ENCODE results near the gene MTR. TPM values are rescaled to one million over a fixed set of nuclear protein-coding genes. Genes with fewer than 3 reads are reported as not detected.

Gene MTR
- total and polyA plus RNA-seq, 9 of the 15 experiments (the other 6 are each of a cell fraction or from before 2014, with no cell fraction given), result 3.4 to 44.3 (median 20.3) TPM

- FAIRE-seq, result no peak
- no peaks in the 10 kb centered on the region for H3K9me1 ChIP-seq (ENCODE audit: control insufficient read depth, insufficient read depth, low read length)
- no peak for ATAC-seq
- H3K4me2 ChIP-seq (ENCODE audit: insufficient read depth, low read length), result no peak overlapping the region
- no peak overlapping the region for H3K27ac ChIP-seq (ENCODE audit: extremely low read depth, low read depth, low read length)
- no peaks in the 10 kb centered on the region for H3K79me2 ChIP-seq (ENCODE audit: control insufficient read depth, insufficient read depth, low read length)
- H2AFZ ChIP-seq (ENCODE audit: low read depth, low read length), result no peak overlapping the region
- 83% methylated on average over 3 of the region's 3 CpGs for WGBS (ENCODE audit: insufficient coverage, low coverage, missing lambda C conversion rate)
- no peak overlapping the region for H3K4me3 ChIP-seq
- peaks cover 77% of the 10 kb centered on the region for H3K36me3 ChIP-seq (ENCODE audit: control insufficient read depth, insufficient read depth, low read length)
- TF ChIP-seq ZNF140 (CRISPR knock-in tag; IDR thresholded peaks at IDR 0.05) (no peak), TRIM25 (IDR thresholded peaks at IDR 0.05; ENCODE audit: borderline replicate concordance) (no peak)
- no peak overlapping the region for H3K9ac ChIP-seq (ENCODE audit: insufficient read depth in 1 of 2, low read depth in 2 of 2, low read length in 2 of 2)
- H4K20me1 ChIP-seq (replicated peaks; ENCODE audit: control insufficient read depth, insufficient read depth, low read length), result no peaks in the 10 kb centered on the region
- in situ Hi-C loops (cut with MboI), result no loop called here
- H3K9me3 ChIP-seq (replicated peaks; ENCODE audit: control insufficient read depth, insufficient read depth, low read depth, low read length), result no peaks in the 10 kb centered on the region
- no TSS peak for BruUV-seq (replicated peaks)
- ChIA-PET POLR2A (interaction anchor here (0.8 to 1.1 kb wide), 2 partner anchors 12 to 246 kb away, joined by 3 read pairs; no protein-coding TSS in a partner anchor), CTCF (ENCODE audit: low intra/inter-chr PET ratio) (no interaction called here)
- intact Hi-C loops (cut with micrococcal nuclease), result no loop called here
- no peaks in the 10 kb centered on the region for H3K4me1 ChIP-seq (replicated peaks in 1 of 2; ENCODE audit: control insufficient read depth in 2 of 2, insufficient read depth in 2 of 2, low read length in 2 of 2)
- no peak for DNase-seq (ENCODE audit: extremely low read depth in 1 of 4, low spot score in 3 of 4)
- H3K27me3 ChIP-seq (ENCODE audit: control insufficient read depth in 2 of 2, insufficient read depth in 2 of 2, low read length in 2 of 2), result no peaks in the 10 kb centered on the region
These were observed 69.1 kb downstream of the MTR start for GRCh38 chr1:236864211-236864610.

All from K562 (cell line).